Measurements from ENCODE around the gene KHDRBS1. TPM values are rescaled to one million over a fixed set of nuclear protein-coding genes. Genes with fewer than 3 reads are reported as not detected.
A peak's percentile ranks its signal among the peaks of the same experiment; 100 is the strongest.

The KHDRBS1 gene, protein sequence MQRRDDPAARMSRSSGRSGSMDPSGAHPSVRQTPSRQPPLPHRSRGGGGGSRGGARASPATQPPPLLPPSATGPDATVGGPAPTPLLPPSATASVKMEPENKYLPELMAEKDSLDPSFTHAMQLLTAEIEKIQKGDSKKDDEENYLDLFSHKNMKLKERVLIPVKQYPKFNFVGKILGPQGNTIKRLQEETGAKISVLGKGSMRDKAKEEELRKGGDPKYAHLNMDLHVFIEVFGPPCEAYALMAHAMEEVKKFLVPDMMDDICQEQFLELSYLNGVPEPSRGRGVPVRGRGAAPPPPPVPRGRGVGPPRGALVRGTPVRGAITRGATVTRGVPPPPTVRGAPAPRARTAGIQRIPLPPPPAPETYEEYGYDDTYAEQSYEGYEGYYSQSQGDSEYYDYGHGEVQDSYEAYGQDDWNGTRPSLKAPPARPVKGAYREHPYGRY
- polyA plus RNA-seq, result 100 to 1,000 TPM in 1 of 4 donors, 10 to 100 TPM in 3; 50.1 to 123 (median 77.7) TPM
- long read RNA-seq, donor 1, result 0 reads
- long read RNA-seq, donor 2, transcript KHDRBS1-202 (9 exons, 2,757 nt), result major isoform, 23 of 112 reads
- long read RNA-seq, donor 2, partial matches to known transcripts, result 88 of 112 reads
- long read RNA-seq, donor 2, other reads (novel, unspliced or antisense), result 0 of 112 reads
- long read RNA-seq, donor 3, transcript KHDRBS1-202 (9 exons, 2,757 nt), result major isoform, 23 of 33 reads
- long read RNA-seq, donor 3, partial matches to known transcripts, result 10 of 33 reads
- long read RNA-seq, donor 3, other reads (novel, unspliced or antisense), result 0 of 33 reads
- long read RNA-seq, donor 4, partial matches to known transcripts, result 0 of 2 reads
- long read RNA-seq, donor 4, other reads (novel, unspliced or antisense), result 0 of 2 reads
- long read RNA-seq, donor 5, transcript KHDRBS1-202 (9 exons, 2,757 nt), result major isoform, 10 of 10 reads
- long read RNA-seq, donor 5, partial matches to known transcripts, result 0 of 10 reads
- long read RNA-seq, donor 5, other reads (novel, unspliced or antisense), result 0 of 10 reads
- long read RNA-seq, donor 6, transcript KHDRBS1-202 (9 exons, 2,757 nt), result major isoform, 40 of 62 reads
- long read RNA-seq, donor 6, partial matches to known transcripts, result 21 of 62 reads
- long read RNA-seq, donor 6, other reads (novel, unspliced or antisense), result 0 of 62 reads
- long read RNA-seq, donor 7, result 0 reads
- long read RNA-seq, donor 8, transcript KHDRBS1-202 (9 exons, 2,757 nt), result major isoform, 6 of 7 reads
- long read RNA-seq, donor 8, partial matches to known transcripts, result 0 of 7 reads
- long read RNA-seq, donor 8, other reads (novel, unspliced or antisense), result 0 of 7 reads
- long read RNA-seq, donor 9, transcript KHDRBS1-202 (9 exons, 2,757 nt), result major isoform, 11 of 12 reads
- long read RNA-seq, donor 9, partial matches to known transcripts, result 0 of 12 reads
- long read RNA-seq, donor 9, other reads (novel, unspliced or antisense), result 0 of 12 reads
- long read RNA-seq, donor 10, transcript KHDRBS1-202 (9 exons, 2,757 nt), result major isoform, 60 of 62 reads
- long read RNA-seq, donor 10, partial matches to known transcripts, result 0 of 62 reads
- long read RNA-seq, donor 10, other reads (novel, unspliced or antisense), result 0 of 62 reads

DNA sequence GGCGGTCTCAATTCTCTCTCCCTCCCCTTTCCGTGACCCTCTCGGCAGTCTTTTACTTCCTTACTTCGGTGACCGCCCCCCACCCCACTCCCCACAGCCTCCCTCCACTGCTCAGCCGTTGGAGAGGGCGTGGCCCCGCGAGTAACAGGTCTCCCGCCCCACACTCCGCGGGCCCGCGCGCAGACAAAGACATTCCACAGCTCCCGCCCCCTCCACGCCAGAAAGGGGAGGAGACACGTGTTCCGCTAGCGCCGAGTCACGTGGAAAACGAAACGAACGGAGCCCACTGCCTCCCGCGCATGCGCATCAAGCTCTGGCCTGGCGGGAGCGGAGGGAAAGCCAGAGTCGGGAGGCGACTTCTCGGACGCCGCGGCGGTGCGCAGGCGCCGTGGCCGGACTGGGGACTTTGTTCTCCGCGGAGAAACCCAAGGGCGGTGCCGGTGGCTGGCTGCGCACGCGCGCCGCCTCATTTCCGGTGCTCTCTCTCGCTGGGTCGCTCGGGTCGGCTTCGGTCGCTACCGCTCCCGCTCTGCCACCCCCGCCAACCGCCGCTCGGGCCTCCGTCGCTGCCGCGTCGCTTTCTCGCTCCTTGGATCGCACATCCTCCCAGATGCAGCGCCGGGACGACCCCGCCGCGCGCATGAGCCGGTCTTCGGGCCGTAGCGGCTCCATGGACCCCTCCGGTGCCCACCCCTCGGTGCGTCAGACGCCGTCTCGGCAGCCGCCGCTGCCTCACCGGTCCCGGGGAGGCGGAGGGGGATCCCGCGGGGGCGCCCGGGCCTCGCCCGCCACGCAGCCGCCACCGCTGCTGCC is at the start of gene KHDRBS1:
KHDRBS1 (plus strand) TSS at position 483 of the 813 bp plus-strand sequence; CDS start at position 611, 128 bp downstream.
- no peaks in the 10 kb centered on the region for H3K27me3 ChIP-seq (ENCODE audit: control insufficient read depth in 3 of 3, insufficient read depth in 3 of 3, low read length in 3 of 3)
- H3K4me3 ChIP-seq (ENCODE audit: low read depth in 1 of 3, low read length in 3 of 3), result peak within 1 kb of the TSS; percentile 84 to 100 (median 97)
- H3K27ac ChIP-seq (ENCODE audit: low read depth in 1 of 3, low read length in 2 of 3), result peak within 1 kb of the TSS; percentile 98 to 100 (median 99)
- H3K9me3 ChIP-seq (ENCODE audit: control insufficient read depth in 2 of 2, insufficient read depth in 1 of 2, low read depth in 1 of 2, low read length in 1 of 2), result no peaks in the 10 kb centered on the region
- peaks cover 0 to 9% (median 5%) of the 10 kb centered on the region in 3 donors for H3K4me1 ChIP-seq (ENCODE audit: control insufficient read depth in 3 of 3, insufficient read depth in 2 of 3, low read depth in 1 of 3, low read length in 2 of 3)
- 0 to 1% (median 0%) methylated on average over 87 to 101 of the region's 101 CpGs for WGBS, 3 donors
- H3K36me3 ChIP-seq (ENCODE audit: control insufficient read depth in 3 of 3, insufficient read depth in 2 of 3, low read depth in 1 of 3, low read length in 3 of 3), result peaks cover 0 to 7% (median 0%) of the 10 kb centered on the region in 3 donors
- peak; percentile 100 for DNase-seq
- FAIRE-seq, result no peak

DNA sequence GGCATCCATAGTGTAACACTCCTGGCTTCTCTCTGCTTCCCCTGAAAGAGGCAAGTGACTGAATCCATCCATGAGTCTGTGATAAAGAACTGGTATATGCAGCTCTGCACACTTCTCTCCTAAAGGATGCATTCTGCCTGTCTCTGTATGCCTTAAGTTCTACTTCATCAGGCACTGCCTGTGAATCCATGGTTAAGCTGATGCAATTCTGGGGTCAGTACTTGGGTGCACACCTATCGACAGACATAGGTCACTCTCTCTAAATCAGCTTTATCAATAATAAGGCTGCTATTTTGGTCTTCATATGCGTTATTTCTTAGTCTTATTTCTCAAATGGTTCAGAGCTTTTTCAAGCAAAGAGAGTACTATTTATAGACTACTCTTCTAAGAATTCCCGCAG is 42.8 kb upstream of the KHDRBS1 start:
- DNase-seq (no peak), FAIRE-seq (no peak)
- Histone ChIP-seq H3K4me1 (ENCODE audit: control insufficient read depth in 3 of 3, insufficient read depth in 2 of 3, low read depth in 1 of 3, low read length in 2 of 3) (no peaks in the 10 kb centered on the region), H3K27me3 (ENCODE audit: control insufficient read depth in 3 of 3, insufficient read depth in 3 of 3, low read length in 3 of 3) (no peaks in the 10 kb centered on the region), H3K4me3 (ENCODE audit: low read depth in 1 of 3, low read length in 3 of 3) (no peak overlapping the region), H3K9me3 (ENCODE audit: control insufficient read depth in 2 of 2, insufficient read depth in 1 of 2, low read depth in 1 of 2, low read length in 1 of 2) (no peaks in the 10 kb centered on the region), H3K27ac (ENCODE audit: low read depth in 1 of 3, low read length in 2 of 3) (no peak overlapping the region), H3K36me3 (ENCODE audit: control insufficient read depth in 3 of 3, insufficient read depth in 2 of 3, low read depth in 1 of 3, low read length in 3 of 3) (no peaks in the 10 kb centered on the region)
- WGBS, 3 donors, result 87 to 89% (median 88%) methylated on average over 3 of the region's 3 CpGs

DNA sequence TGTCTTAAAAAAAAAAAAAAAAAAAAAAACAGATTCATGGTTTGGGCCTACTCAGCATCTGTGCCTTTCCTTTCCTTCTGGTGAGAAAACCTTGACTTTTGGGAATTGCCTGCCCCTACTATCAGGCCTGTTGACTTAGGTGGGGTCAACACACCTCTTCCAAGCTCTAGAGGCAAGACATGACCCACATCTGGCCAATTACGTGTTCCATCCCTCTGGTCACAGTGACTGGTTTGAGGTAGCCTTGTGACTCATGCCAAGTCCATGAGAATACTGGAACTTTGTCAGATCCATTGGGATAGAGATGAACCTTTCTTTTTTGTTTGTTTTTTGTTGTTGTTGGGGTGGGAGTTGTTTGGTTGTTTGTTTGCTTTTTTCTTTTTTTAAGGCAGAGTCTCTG is 37.3 kb upstream of the KHDRBS1 start:
- FAIRE-seq (no peak), DNase-seq (no peak)
- no peaks in the 10 kb centered on the region for H3K9me3 ChIP-seq (ENCODE audit: control insufficient read depth in 2 of 2, insufficient read depth in 1 of 2, low read depth in 1 of 2, low read length in 1 of 2)
- H3K4me3 ChIP-seq (ENCODE audit: low read depth in 1 of 3, low read length in 3 of 3), result no peak overlapping the region
- 95 to 98% (median 96%) methylated on average over 1 of the region's 1 CpG for WGBS, 3 donors
- no peaks in the 10 kb centered on the region for H3K4me1 ChIP-seq (ENCODE audit: control insufficient read depth in 3 of 3, insufficient read depth in 2 of 3, low read depth in 1 of 3, low read length in 2 of 3)
- no peak overlapping the region for H3K27ac ChIP-seq (ENCODE audit: low read depth in 1 of 3, low read length in 2 of 3)
- H3K27me3 ChIP-seq (ENCODE audit: control insufficient read depth in 3 of 3, insufficient read depth in 3 of 3, low read length in 3 of 3), result no peaks in the 10 kb centered on the region
- H3K36me3 ChIP-seq (ENCODE audit: control insufficient read depth in 3 of 3, insufficient read depth in 2 of 3, low read depth in 1 of 3, low read length in 3 of 3), result no peaks in the 10 kb centered on the region

DNA sequence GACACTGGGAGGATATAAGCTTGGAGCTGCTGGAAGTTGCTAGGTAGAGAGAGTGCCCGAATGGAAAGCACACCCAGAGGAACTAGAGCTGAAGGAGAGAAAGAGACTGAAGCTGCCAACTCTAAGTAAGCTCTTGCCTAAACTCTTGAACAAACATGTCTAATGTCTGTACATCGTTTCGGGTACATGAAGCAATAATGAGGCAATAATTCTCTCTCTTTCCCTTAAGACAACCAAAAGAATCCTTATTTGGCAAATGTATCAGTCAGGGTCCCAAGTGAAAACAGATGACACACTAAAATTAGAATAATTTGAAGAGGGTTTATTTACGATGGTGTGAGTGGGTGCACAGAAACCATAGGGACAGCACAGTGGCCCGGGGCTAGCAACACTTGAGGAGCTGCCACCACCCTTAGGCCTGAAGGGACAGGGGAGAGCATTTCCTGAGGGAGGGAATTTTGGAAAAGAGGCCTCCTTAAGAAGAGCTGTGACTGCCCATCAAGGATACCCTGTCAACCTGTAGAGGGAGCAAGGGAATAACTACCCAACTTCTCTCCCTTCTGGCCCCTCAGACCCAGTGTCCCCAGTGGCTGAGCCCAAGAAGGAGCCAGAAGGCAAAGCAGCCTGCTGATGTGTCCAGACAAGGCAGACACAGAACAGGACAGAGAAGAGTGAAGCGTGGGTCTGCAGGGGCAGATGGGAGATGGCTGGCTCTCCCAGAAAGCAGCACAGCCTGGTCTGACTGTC is 36.1 kb upstream of the KHDRBS1 start:
- DNase-seq (peak; percentile 7 to 30), FAIRE-seq (no peak)
- H3K27ac ChIP-seq (ENCODE audit: low read depth in 1 of 3, low read length in 2 of 3), result peak overlapping the region in 1 of 3 donors; percentile 1
- WGBS, 3 donors, result 57 to 73% (median 73%) methylated on average over 6 of the region's 6 CpGs
- no peaks in the 10 kb centered on the region for H3K36me3 ChIP-seq (ENCODE audit: control insufficient read depth in 3 of 3, insufficient read depth in 2 of 3, low read depth in 1 of 3, low read length in 3 of 3)
- no peaks in the 10 kb centered on the region for H3K4me1 ChIP-seq (ENCODE audit: control insufficient read depth in 3 of 3, insufficient read depth in 2 of 3, low read depth in 1 of 3, low read length in 2 of 3)
- H3K9me3 ChIP-seq (ENCODE audit: control insufficient read depth in 2 of 2, insufficient read depth in 1 of 2, low read depth in 1 of 2, low read length in 1 of 2), result no peaks in the 10 kb centered on the region
- H3K27me3 ChIP-seq (ENCODE audit: control insufficient read depth in 3 of 3, insufficient read depth in 3 of 3, low read length in 3 of 3), result no peaks in the 10 kb centered on the region
- H3K4me3 ChIP-seq (ENCODE audit: low read depth in 1 of 3, low read length in 3 of 3), result no peak overlapping the region

DNA sequence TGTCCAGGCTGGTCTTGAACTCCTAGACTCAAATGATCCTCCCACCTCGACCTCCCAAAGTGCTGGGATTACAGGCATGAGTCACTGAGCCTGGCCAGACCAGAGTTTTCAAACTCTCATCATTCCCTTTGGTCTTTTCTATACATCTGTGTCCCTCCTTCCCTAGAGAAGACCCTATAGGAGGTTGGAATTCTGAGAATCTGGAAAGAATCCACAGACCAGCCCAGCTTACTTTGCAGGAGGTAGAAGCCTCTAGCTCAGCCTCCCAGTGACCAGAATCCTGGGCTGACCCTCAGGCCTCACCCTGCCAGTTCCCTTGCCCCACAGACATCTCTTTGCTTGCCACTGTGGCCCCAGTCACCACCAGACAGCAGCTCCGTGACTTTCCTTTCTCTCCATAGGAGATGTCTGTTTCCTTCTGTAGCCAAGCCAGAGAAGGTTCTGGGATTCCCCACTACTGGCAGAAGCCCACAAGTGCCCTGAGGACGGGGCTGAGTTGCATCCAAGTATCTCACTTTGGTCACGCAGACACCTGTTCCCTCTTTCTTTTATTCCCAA is 34.7 kb upstream of the KHDRBS1 start:
- Histone ChIP-seq H3K4me3 (ENCODE audit: low read depth in 1 of 3, low read length in 3 of 3) (no peak overlapping the region), H3K27me3 (ENCODE audit: control insufficient read depth in 3 of 3, insufficient read depth in 3 of 3, low read length in 3 of 3) (no peaks in the 10 kb centered on the region), H3K4me1 (ENCODE audit: control insufficient read depth in 3 of 3, insufficient read depth in 2 of 3, low read depth in 1 of 3, low read length in 2 of 3) (no peaks in the 10 kb centered on the region), H3K9me3 (ENCODE audit: control insufficient read depth in 2 of 2, insufficient read depth in 1 of 2, low read depth in 1 of 2, low read length in 1 of 2) (no peaks in the 10 kb centered on the region), H3K27ac (ENCODE audit: low read depth in 1 of 3, low read length in 2 of 3) (no peak overlapping the region), H3K36me3 (ENCODE audit: control insufficient read depth in 3 of 3, insufficient read depth in 2 of 3, low read depth in 1 of 3, low read length in 3 of 3) (no peaks in the 10 kb centered on the region)
- DNase-seq (no peak), FAIRE-seq (no peak)
- 68 to 83% (median 76%) methylated on average over 4 of the region's 4 CpGs for WGBS, 3 donors

DNA sequence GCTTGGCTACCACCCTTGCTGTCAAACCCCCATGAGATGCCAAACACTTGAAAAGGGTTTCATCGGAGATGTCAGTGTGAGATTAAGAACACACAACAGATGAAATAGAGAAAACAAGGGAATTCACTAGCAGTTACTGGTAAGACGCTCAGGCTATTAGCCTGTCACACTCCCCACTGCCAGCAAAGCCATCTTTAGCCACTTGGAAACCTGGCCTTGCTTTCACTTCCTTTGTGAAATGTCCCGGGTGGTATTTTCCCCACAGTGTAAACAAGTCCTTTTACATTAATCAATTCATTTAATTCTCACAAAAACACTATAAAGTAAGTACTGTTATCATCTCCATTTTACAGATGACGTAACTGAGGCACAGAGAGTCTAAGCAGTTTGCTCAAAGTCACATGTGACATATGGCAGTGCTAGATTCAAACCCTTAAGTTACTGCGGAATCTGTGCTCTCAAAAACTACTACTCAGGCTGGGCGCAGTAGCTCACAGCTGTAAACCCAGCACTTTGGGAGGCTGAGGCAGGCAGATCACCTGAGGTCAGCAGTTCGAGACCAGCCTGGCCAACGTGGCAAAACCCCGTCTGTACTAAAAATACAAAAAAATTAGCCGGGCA is 32.7 kb upstream of the KHDRBS1 start:
- Histone ChIP-seq H3K27ac (ENCODE audit: low read depth in 1 of 3, low read length in 2 of 3) (no peak overlapping the region), H3K36me3 (ENCODE audit: control insufficient read depth in 3 of 3, insufficient read depth in 2 of 3, low read depth in 1 of 3, low read length in 3 of 3) (no peaks in the 10 kb centered on the region), H3K4me3 (ENCODE audit: low read depth in 1 of 3, low read length in 3 of 3) (no peak overlapping the region), H3K4me1 (ENCODE audit: control insufficient read depth in 3 of 3, insufficient read depth in 2 of 3, low read depth in 1 of 3, low read length in 2 of 3) (no peaks in the 10 kb centered on the region), H3K27me3 (ENCODE audit: control insufficient read depth in 3 of 3, insufficient read depth in 3 of 3, low read length in 3 of 3) (no peaks in the 10 kb centered on the region), H3K9me3 (ENCODE audit: control insufficient read depth in 2 of 2, insufficient read depth in 1 of 2, low read depth in 1 of 2, low read length in 1 of 2) (no peaks in the 10 kb centered on the region)
- WGBS, 3 donors, result 75 to 83% (median 75%) methylated on average over 10 of the region's 10 CpGs
- DNase-seq, result no peak
- no peak for FAIRE-seq

All from small intestine (tissue), 16 donors.